Ishikawa (cell line): ENCODE results near the gene SCRN2.

Experiments used
- EGR1 ChIP-seq: IDR thresholded peaks from 2 replicates; pipeline ENCODE4 v1.6.1; 2012
- MAX ChIP-seq: IDR thresholded peaks from 2 replicates; pipeline ENCODE4 v1.6.1; 2012
- NFIC ChIP-seq: IDR thresholded peaks from 2 replicates; pipeline ENCODE4 v1.6.1; 2012
- TAF1 ChIP-seq: IDR thresholded peaks from 2 replicates; pipeline ENCODE4 v1.6.1; 2012; ENCODE audit warnings: low read depth, mild to moderate bottlenecking
- TF ChIP-seq, protein P1 (sequence below): IDR thresholded peaks from 2 replicates; pipeline ENCODE4 v1.6.1; 2012

DNA sequence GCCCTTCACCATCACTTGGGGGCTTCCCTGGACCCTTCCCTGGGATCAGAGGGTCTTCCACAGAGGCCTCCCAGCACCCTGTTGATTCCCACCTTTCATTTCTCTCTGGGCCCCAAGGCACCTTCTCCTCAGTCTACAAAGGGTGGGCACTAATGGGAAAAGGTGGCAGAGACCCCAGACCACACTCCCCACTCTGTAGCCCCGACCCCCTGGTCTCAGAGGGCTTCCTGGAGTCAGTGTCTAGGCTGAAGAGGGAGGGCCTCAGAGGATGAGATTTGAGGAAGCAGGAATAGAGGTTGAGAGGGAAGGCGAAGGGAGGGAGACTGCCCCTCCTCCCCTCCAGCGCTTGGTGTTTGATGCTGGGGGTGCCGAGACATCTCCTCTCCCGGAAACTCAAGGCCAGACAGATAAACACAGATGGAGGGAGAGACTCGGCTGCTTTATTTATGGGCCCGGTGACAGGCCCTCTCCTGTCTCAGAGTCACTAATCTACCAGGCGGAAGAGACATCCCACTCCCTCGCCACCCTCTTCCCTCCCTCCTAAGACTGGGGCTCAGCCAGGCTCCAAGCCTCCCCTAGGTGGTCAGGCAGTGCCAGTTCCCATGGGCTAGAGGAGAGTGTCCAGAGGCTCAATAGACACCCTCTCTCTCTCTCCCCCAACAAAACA, 36.4 kb upstream of the SCRN2 start:
- TF ChIP-seq MAX (no peak), EGR1 (no peak), NFIC (no peak), TAF1 (no peak)
- TF ChIP-seq, protein P1, sequence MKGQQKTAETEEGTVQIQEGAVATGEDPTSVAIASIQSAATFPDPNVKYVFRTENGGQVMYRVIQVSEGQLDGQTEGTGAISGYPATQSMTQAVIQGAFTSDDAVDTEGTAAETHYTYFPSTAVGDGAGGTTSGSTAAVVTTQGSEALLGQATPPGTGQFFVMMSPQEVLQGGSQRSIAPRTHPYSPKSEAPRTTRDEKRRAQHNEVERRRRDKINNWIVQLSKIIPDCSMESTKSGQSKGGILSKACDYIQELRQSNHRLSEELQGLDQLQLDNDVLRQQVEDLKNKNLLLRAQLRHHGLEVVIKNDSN: no peak
